CD14-positive monocyte (primary cell): Measurements from ENCODE around the gene SCARB1. TPM values are rescaled to one million over a fixed set of nuclear protein-coding genes. Genes with fewer than 3 reads are reported as not detected.
A peak's percentile ranks its signal among the peaks of the same experiment; 100 is the strongest.

Source experiments
- DNase-seq, 3 donors: peaks; one replicate each; pipeline ENCODE4 v3.0.0-alpha.2; 2011 to 2022
- H2AFZ ChIP-seq: 2 replicates; pipeline ENCODE4 v1.6.0; 2012; ENCODE audit warnings: mild to moderate bottlenecking, low read depth, low read length, inconsistent platforms; ENCODE audit not compliant: insufficient read depth, poor library complexity, severe bottlenecking
- H3K27ac ChIP-seq, 2 donors: 1 replicate in 1 of 2; 2 replicates in 1 of 2; pipeline ENCODE4 v1.5.1; 2012 to 2013; ENCODE audit warnings: low read length in 2 of 2, control low read depth in 1 of 2, inconsistent platforms in 1 of 2, low read depth in 1 of 2, mild to moderate bottlenecking in 1 of 2
- H3K27me3 ChIP-seq, 2 donors: one replicate each; pipeline versions ENCODE4 v1.6.0 to v1.6.1; 2011 to 2013; ENCODE audit warnings: low read length in 2 of 2; ENCODE audit not compliant: control insufficient read depth in 2 of 2, insufficient read depth in 2 of 2
- H3K36me3 ChIP-seq, 2 donors: replicated peaks in 1 of 2; 1 replicate in 1 of 2; 2 replicates in 1 of 2; pipeline versions ENCODE4 v1.5.1 to v1.6.1; 2012 to 2013; ENCODE audit warnings: low read length in 2 of 2, control low read depth in 1 of 2, inconsistent platforms in 1 of 2, mild to moderate bottlenecking in 1 of 2; ENCODE audit not compliant: insufficient read depth in 2 of 2, control insufficient read depth in 1 of 2
- H3K4me1 ChIP-seq, 2 donors: 1 replicate in 1 of 2; 2 replicates in 1 of 2; pipeline versions ENCODE4 v1.5.1 to v1.6.1; 2012 to 2013; ENCODE audit warnings: low read length in 2 of 2, control low read depth in 1 of 2, inconsistent platforms in 1 of 2, mild to moderate bottlenecking in 1 of 2, moderate library complexity in 1 of 2; ENCODE audit not compliant: insufficient read depth in 2 of 2, control insufficient read depth in 1 of 2
- H3K4me2 ChIP-seq: replicated peaks from 2 replicates; pipeline ENCODE3; 2012; ENCODE audit warnings: low read length, moderate library complexity, mild to moderate bottlenecking; ENCODE audit not compliant: poor library complexity, severe bottlenecking; ENCODE audit errors: extremely low read depth
- H3K4me3 ChIP-seq, 3 experiments: fragments of 200-600 bp in 1 of 3; sonication (generic) in 1 of 3; replicated peaks in 1 of 3; 1 replicate in 2 of 3; 2 replicates in 1 of 3; pipeline ENCODE4 v1.5.1; 2011 to 2013; ENCODE audit warnings: low read length in 3 of 3, mild to moderate bottlenecking in 3 of 3, control low read depth in 2 of 3, low read depth in 2 of 3, inconsistent platforms in 1 of 3, moderate library complexity in 1 of 3
- H3K79me2 ChIP-seq: 2 replicates; pipeline ENCODE4 v1.6.0; 2012; ENCODE audit warnings: mild to moderate bottlenecking, control low read depth, inconsistent platforms, low read length, moderate library complexity; ENCODE audit not compliant: insufficient read depth
- H3K9ac ChIP-seq: 2 replicates; pipeline ENCODE4 v1.6.0; 2017; ENCODE audit warnings: low read length, mild to moderate bottlenecking; ENCODE audit not compliant: insufficient read depth, poor library complexity, severe bottlenecking
- H3K9me3 ChIP-seq, 2 donors: replicated peaks in 1 of 2; 1 replicate in 1 of 2; 2 replicates in 1 of 2; pipeline versions ENCODE4 v1.5.1 to v1.6.1; 2012 to 2013; ENCODE audit warnings: low read length in 2 of 2, control low read depth in 1 of 2; ENCODE audit not compliant: control insufficient read depth in 1 of 2, insufficient read depth in 1 of 2
- H4K20me1 ChIP-seq: 2 replicates; pipeline ENCODE4 v1.6.0; 2012; ENCODE audit warnings: mild to moderate bottlenecking, low read length, control low read depth, moderate library complexity; ENCODE audit not compliant: insufficient read depth
- H3K27ac Mint-ChIP-seq, 7 donors: one replicate each; pipeline ENCODE4 v1.8.0; 2020; ENCODE audit warnings: mild to moderate bottlenecking in 7 of 7, mixed read lengths in 7 of 7, moderate library complexity in 6 of 7, inconsistent platforms in 2 of 7
- H3K27me3 Mint-ChIP-seq, 3 donors: one replicate each; pipeline ENCODE4 v1.8.0; 2021 to 2022; ENCODE audit warnings: low read depth in 3 of 3, mild to moderate bottlenecking in 3 of 3, mixed read lengths in 3 of 3, moderate library complexity in 3 of 3, inconsistent platforms in 1 of 3
- H3K36me3 Mint-ChIP-seq, 2 donors: one replicate each; pipeline ENCODE4 v1.8.0; 2020; ENCODE audit warnings: mixed read lengths in 2 of 2, inconsistent platforms in 1 of 2, mild to moderate bottlenecking in 1 of 2
- H3K4me1 Mint-ChIP-seq: one replicate; pipeline ENCODE4 v1.8.0; 2020; ENCODE audit warnings: mild to moderate bottlenecking, mixed read lengths
- H3K4me3 Mint-ChIP-seq, 2 donors: one replicate each; pipeline ENCODE4 v1.8.0; 2020; ENCODE audit warnings: mild to moderate bottlenecking in 2 of 2, mixed read lengths in 2 of 2, moderate library complexity in 1 of 2
- H3K9me3 Mint-ChIP-seq, 7 donors: one replicate each; pipeline ENCODE4 v1.8.0; 2020 to 2022; ENCODE audit warnings: mixed read lengths in 7 of 7, mild to moderate bottlenecking in 6 of 7, moderate library complexity in 6 of 7, inconsistent platforms in 2 of 7
- WGBS: methylation state at CpG from one replicate; pipeline ENCODE4 v1.1.5; 2013; ENCODE audit warnings: missing lambda C conversion rate; ENCODE audit not compliant: insufficient coverage; 5-methylcytosine and 5-hydroxymethylcytosine counted together
- intact Hi-C, 2 donors: fragments of 100-400 bp; cut with micrococcal nuclease; formaldehyde crosslinking; loops; one replicate each; pipeline versions ENCODE4 v1.15.0 to v1.15.1; 2023
- polyA plus RNA-seq, 3 donors: library from polyadenylated mRNA; depleted of rRNA in 1 of 3; unstranded in 2 of 3; stranded (reverse) in 1 of 3; fragments of 300-500 nt in 2 of 3; fragments of >200 nt in 1 of 3; fragmentation: Illumina TruSeq in 2 of 3; gene quantifications; 1 replicate in 2 of 3; 2 replicates in 1 of 3; pipeline ENCODE4 v1.2.3, GENCODE V29; 2012 to 2021
- TF ChIP-seq, protein P1 (sequence below): fragments of 200-600 bp; IDR thresholded peaks from one replicate; pipeline ENCODE4 v1.8.0; 2022; ENCODE audit warnings: antibody characterized with exemption, mild to moderate bottlenecking

Gene SCARB1
- polyA plus RNA-seq, 3 donors: 13.1 to 34.3 (median 15.2) TPM

DNA sequence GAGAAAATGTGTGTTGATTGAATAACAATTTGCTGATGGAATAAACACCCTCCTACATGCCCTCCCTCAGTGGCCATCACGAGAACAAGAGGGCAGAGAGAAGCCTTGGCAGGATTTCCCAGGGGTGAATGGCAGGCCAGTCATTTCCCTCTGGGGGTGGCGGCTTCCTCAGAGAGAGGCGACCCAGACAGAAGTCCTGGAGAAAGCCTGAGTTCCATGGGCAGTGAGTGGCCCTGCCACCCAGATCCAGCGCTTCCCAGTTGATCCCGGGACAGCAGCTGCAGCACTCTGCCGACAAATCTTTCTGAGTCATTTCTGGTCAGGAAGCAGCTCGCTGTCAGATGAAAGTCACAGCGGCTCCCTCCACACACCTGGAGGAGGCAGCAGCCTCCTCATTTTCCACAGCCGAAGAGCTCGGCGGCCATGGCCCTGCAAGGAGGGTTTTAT, 123.0 kb downstream of the SCARB1 start:
- peak in 2 of 3 donors; percentile 64 to 66 for DNase-seq
- no peaks in the 10 kb centered on the region for H3K27me3 ChIP-seq
- H3K9me3 ChIP-seq: peaks cover 0 to 4% of the 10 kb centered on the region in 2 donors
- Mint-ChIP-seq H3K4me1 (peaks cover 45% of the 10 kb centered on the region), H3K27ac (peak overlapping the region; percentile 57 to 88 (median 80)), H3K27me3 (peaks cover 0 to 4% (median 2%) of the 10 kb centered on the region in 3 donors), H3K4me3 (peak overlapping the region; percentile 43 to 68), H3K36me3 (peaks cover 0 to 3% of the 10 kb centered on the region in 2 donors), H3K9me3 (peaks cover 0 to 11% (median 2%) of the 10 kb centered on the region in 7 donors)
- TF ChIP-seq, protein P1, sequence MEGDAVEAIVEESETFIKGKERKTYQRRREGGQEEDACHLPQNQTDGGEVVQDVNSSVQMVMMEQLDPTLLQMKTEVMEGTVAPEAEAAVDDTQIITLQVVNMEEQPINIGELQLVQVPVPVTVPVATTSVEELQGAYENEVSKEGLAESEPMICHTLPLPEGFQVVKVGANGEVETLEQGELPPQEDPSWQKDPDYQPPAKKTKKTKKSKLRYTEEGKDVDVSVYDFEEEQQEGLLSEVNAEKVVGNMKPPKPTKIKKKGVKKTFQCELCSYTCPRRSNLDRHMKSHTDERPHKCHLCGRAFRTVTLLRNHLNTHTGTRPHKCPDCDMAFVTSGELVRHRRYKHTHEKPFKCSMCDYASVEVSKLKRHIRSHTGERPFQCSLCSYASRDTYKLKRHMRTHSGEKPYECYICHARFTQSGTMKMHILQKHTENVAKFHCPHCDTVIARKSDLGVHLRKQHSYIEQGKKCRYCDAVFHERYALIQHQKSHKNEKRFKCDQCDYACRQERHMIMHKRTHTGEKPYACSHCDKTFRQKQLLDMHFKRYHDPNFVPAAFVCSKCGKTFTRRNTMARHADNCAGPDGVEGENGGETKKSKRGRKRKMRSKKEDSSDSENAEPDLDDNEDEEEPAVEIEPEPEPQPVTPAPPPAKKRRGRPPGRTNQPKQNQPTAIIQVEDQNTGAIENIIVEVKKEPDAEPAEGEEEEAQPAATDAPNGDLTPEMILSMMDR: no peak
- H3K9ac ChIP-seq: peak overlapping the region; percentile 31
- peaks cover 47 to 55% of the 10 kb centered on the region in 2 donors for H3K4me1 ChIP-seq
- H4K20me1 ChIP-seq: no peaks in the 10 kb centered on the region
- intact Hi-C loops: no loop called here
- H3K36me3 ChIP-seq: no peaks in the 10 kb centered on the region
- WGBS: 0% methylated on average over 6 of the region's 11 CpGs
- peak overlapping the region; percentile 15 for H3K4me2 ChIP-seq
- H3K4me3 ChIP-seq: no peak overlapping the region
- H3K79me2 ChIP-seq: no peaks in the 10 kb centered on the region
- H3K27ac ChIP-seq: peak overlapping the region in 1 of 2 donors; percentile 46
- peak overlapping the region; percentile 59 for H2AFZ ChIP-seq

DNA sequence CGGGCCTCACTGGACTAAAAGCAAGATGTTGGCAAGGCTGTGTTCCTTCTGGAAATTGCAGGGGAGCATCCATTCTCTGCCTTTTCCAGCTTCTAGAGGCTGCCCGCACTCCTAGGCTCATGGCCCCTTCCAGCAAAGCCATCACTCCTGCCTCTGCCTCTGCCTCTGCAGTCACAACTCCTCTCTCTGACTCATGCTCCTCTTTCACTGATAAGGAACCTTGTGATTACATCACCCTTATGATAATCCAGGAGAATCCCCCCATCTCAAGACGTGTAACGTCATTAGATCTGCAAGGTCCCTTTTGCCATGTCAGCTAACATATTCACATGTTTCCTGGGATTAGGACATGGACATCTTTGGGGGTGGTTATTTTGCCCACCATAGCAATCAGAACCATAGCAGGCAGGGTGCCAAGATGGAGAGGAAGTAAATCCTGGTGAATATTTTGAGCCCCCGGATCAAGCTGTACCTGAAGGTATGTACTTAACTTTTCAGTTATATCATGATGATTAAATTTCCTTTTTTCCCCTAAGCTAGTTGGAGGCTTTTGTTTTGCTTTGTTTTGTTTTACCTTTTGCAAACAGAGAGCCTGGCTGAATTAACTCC, 123.6 kb downstream of the SCARB1 start:
- TF ChIP-seq, protein P1: no peak
- Histone ChIP-seq H2AFZ (no peak overlapping the region), H3K27ac (peak overlapping the region in 1 of 2 donors; percentile 46), H3K9me3 (peaks cover 0 to 4% of the 10 kb centered on the region in 2 donors), H3K4me3 (no peak overlapping the region), H3K4me1 (peaks cover 48 to 55% of the 10 kb centered on the region in 2 donors), H4K20me1 (no peaks in the 10 kb centered on the region), H3K27me3 (no peaks in the 10 kb centered on the region), H3K36me3 (no peaks in the 10 kb centered on the region), H3K9ac (no peak overlapping the region), H3K4me2 (peak overlapping the region; percentile 15), H3K79me2 (no peaks in the 10 kb centered on the region)
- WGBS: 100% methylated on average over 2 of the region's 5 CpGs
- Mint-ChIP-seq H3K27me3 (peaks cover 0 to 4% (median 2%) of the 10 kb centered on the region in 3 donors), H3K27ac (peak overlapping the region; percentile 57 to 88 (median 80)), H3K9me3 (peaks cover 0 to 10% (median 2%) of the 10 kb centered on the region in 7 donors), H3K4me1 (peaks cover 43% of the 10 kb centered on the region), H3K36me3 (peaks cover 0 to 3% of the 10 kb centered on the region in 2 donors), H3K4me3 (no peak overlapping the region)
- peak in 2 of 3 donors; percentile 41 to 59 for DNase-seq
- intact Hi-C loops: no loop called here
